ENCODE measurements around the gene ARL2BP.
"Not testable (repeated sequence)": the region's sequence is repeated elsewhere in the genome, so short reads cannot be mapped to it uniquely, and the experiment has no call there.

ARL2BP gene

GRCh38 chr16:57271867-57272495, 26.9 kb downstream of the ARL2BP start:
- TF ChIP-seq, protein P1, sequence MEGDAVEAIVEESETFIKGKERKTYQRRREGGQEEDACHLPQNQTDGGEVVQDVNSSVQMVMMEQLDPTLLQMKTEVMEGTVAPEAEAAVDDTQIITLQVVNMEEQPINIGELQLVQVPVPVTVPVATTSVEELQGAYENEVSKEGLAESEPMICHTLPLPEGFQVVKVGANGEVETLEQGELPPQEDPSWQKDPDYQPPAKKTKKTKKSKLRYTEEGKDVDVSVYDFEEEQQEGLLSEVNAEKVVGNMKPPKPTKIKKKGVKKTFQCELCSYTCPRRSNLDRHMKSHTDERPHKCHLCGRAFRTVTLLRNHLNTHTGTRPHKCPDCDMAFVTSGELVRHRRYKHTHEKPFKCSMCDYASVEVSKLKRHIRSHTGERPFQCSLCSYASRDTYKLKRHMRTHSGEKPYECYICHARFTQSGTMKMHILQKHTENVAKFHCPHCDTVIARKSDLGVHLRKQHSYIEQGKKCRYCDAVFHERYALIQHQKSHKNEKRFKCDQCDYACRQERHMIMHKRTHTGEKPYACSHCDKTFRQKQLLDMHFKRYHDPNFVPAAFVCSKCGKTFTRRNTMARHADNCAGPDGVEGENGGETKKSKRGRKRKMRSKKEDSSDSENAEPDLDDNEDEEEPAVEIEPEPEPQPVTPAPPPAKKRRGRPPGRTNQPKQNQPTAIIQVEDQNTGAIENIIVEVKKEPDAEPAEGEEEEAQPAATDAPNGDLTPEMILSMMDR (IDR thresholded peaks at IDR 0.05; ENCODE audit: low read depth, low read length, missing control alignments) = no peak
- H3K4me3 ChIP-seq (ENCODE audit: low read depth, low read length) = no peak overlapping the region
- no peak for DNase-seq (ENCODE audit: low read depth)
- in situ Hi-C loops (cut with HindIII; ENCODE audit: low sequenced_read_pairs) = no loop called here

- TF ChIP-seq, protein P1 (IDR thresholded peaks at IDR 0.05; ENCODE audit: low read depth, low read length, missing control alignments) = no peak
- in situ Hi-C loops (cut with HindIII; ENCODE audit: low sequenced_read_pairs) = no loop called here
- no peak overlapping the region for H3K4me3 ChIP-seq (ENCODE audit: low read depth, low read length)
- no peak for DNase-seq (ENCODE audit: low read depth)
These were observed 28.3 kb downstream of the ARL2BP start for GRCh38 chr16:57273359-57273758.

GRCh38 chr16:57273826-57274225, 28.8 kb downstream of the ARL2BP start:
- DNase-seq (ENCODE audit: low read depth) = no peak
- in situ Hi-C loops (cut with HindIII; ENCODE audit: low sequenced_read_pairs) = no loop called here
- H3K4me3 ChIP-seq (ENCODE audit: low read depth, low read length) = no peak overlapping the region
- TF ChIP-seq, protein P1 (IDR thresholded peaks at IDR 0.05; ENCODE audit: low read depth, low read length, missing control alignments) = no peak

DNA sequence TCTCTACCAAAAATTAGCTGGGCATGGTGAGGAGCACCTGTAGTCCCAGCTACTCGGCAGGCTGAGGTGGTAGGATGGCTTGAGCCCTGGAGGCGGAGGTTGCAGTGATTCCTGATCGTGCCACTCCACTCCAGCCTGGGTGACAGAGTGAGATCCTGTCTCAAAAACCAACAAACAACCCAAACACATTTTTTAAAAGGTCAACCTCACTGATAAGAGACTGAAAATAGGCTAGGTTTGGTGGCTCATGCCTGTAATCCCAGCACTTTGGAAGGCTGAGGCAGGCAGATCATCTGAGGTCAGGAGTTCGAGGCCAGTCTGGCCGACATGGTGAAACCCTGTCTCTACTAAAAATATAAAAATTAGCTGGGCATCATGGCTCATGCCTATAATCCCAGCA, 30.9 kb downstream of the ARL2BP start:
- DNase-seq (ENCODE audit: low read depth); in situ Hi-C loops (cut with HindIII; ENCODE audit: low sequenced_read_pairs); H3K4me3 ChIP-seq (ENCODE audit: low read depth, low read length): not testable (repeated sequence)

DNA sequence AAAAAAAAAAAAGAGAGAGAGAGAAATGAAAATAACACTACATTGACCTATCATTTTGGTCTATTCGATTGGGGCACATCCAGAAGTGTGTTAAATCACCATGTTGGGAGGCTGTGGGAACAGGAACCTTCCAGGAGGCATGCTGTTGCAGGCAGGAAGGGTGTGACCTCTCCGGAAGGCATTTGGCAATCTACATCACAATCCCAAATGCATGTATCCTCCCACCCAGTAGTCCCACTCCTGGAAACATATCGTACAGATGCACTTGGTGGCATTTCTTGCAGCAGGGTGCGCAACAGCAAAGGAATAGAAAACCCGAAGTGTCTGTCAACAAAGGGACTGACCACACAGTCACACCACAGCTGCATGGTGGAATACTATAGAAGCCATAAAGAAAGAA, 31.5 kb downstream of the ARL2BP start:
- TF ChIP-seq, protein P1 (IDR thresholded peaks at IDR 0.05; ENCODE audit: low read depth, low read length, missing control alignments) = no peak
- no peak for DNase-seq (ENCODE audit: low read depth)
- no peak overlapping the region for H3K4me3 ChIP-seq (ENCODE audit: low read depth, low read length)
- in situ Hi-C loops (cut with HindIII; ENCODE audit: low sequenced_read_pairs) = no loop called here

GRCh38 chr16:57277586-57277985, 32.5 kb downstream of the ARL2BP start:
- in situ Hi-C loops (cut with HindIII; ENCODE audit: low sequenced_read_pairs) = no loop called here
- TF ChIP-seq, protein P1 (IDR thresholded peaks at IDR 0.05; ENCODE audit: low read depth, low read length, missing control alignments) = no peak
- DNase-seq (ENCODE audit: low read depth) = peak; percentile 45
- no peak overlapping the region for H3K4me3 ChIP-seq (ENCODE audit: low read depth, low read length)

DNA sequence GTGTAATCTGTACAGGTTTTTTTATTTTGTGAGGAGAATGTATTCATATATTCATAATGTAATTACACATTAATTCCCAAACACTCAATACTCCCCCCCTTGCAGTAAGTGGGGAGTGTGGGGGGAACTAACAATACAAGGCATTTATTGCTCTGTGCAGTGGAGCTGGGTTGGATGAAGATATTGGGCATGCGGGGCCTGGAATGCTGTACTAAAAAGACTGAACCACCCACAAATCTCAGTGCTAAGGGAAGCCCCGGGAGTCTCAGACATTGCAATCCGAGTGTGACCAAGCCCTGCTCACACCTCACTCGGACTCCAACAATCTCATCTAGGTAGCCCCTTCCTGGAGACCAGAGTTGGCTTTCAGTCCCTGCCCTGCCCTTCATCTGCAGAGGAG, 33.4 kb downstream of the ARL2BP start:
- no peak for DNase-seq (ENCODE audit: low read depth)
- in situ Hi-C loops (cut with HindIII; ENCODE audit: low sequenced_read_pairs) = no loop called here
- H3K4me3 ChIP-seq (ENCODE audit: low read depth, low read length) = no peak overlapping the region
- TF ChIP-seq, protein P1 (IDR thresholded peaks at IDR 0.05; ENCODE audit: low read depth, low read length, missing control alignments) = no peak
